GM21619 (cell line): Measurements from ENCODE around the gene SLC2A6.

ENCODE experiments used
- ATAC-seq: cut with Tn5 transposase; IDR thresholded peaks from one replicate; pipeline ENCODE4 v1.9.1; 2021; ENCODE audit not compliant: unreplicated experiment

The SLC2A6 gene

DNA sequence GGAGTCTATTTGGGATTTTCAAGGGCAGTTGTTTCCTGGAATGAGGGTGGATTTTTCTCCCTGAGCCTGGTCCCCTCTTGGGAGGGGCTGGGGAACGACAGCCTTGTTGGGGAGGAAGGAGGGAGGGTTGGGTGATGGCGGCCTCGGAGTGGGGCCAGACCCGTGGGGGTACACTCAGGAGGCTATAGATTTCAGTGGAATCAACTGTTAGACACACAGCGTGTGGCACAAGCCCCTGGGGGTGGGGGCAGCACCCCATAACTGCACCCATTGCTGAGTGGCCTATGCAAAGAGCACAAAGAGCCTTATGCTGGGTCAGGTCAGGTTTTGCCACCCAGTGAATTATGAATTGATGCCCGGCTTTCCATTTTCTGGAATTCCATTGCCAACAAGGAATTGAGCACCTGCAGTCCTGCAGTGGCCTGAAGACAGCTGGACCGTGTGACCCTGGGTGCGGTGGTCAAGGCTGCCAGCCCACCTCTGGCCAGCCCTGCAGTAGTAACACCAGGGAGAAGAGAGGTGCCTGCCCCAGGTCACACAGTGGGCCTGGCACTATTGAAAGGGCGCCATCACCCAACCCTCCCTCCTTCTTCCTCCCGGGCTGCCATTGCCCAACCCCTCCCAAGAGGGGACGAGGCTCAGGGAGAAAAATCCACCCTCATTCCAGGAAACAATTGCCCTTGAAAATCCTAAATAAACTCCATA, 37.5 kb upstream of the SLC2A6 start:
- ATAC-seq = no peak

DNA sequence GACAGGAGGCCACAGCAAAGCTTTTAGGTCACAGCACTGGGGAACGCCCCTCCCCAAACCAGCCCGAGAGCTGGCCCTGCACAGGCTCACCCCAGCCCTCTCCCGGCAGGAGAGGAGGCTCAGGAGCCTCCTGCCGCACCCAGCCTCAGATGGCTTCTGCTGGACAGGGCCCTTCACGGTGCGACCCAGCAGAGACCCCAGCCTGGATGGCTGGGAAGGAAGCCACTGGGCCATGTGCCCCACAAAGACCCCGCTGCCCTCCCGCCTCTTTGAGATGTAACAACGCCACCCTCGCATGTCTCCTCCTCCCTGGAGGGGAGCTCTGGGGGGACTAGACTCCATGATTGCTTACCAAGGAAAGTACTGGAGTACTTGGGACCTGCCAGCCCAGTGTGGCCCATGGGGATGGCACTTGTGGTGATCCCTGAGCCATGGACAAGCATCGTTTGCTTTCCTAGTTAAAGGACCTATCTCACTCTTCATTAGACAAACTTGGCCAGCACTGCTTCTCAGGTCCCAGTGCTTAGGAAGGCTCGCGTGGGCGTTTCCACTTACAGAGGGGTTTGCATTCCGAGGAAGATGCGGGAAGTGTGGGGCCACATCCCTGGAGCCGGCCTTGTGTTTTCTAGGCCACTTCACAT, 36.8 kb upstream of the SLC2A6 start:
- ATAC-seq = no peak

DNA sequence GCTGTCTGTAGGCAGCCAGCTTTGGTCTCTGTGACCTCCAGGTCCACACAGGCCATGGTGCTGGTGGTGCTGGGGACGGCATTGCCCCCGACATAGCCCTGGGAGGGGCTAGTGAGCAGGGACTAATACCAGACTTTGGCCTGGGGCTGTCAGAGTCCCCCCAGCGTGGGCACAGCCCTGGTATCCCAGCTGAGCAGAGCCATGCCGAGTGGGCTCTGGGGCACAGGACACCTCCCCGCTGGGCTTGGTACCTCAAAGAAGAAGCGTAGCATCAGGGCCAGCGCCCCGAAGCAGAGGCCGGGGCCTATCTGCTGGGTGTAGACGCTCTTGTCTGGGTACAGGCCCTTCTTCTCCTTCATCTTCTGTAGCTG, 36.3 kb upstream of the SLC2A6 start:
- ATAC-seq = no peak

DNA sequence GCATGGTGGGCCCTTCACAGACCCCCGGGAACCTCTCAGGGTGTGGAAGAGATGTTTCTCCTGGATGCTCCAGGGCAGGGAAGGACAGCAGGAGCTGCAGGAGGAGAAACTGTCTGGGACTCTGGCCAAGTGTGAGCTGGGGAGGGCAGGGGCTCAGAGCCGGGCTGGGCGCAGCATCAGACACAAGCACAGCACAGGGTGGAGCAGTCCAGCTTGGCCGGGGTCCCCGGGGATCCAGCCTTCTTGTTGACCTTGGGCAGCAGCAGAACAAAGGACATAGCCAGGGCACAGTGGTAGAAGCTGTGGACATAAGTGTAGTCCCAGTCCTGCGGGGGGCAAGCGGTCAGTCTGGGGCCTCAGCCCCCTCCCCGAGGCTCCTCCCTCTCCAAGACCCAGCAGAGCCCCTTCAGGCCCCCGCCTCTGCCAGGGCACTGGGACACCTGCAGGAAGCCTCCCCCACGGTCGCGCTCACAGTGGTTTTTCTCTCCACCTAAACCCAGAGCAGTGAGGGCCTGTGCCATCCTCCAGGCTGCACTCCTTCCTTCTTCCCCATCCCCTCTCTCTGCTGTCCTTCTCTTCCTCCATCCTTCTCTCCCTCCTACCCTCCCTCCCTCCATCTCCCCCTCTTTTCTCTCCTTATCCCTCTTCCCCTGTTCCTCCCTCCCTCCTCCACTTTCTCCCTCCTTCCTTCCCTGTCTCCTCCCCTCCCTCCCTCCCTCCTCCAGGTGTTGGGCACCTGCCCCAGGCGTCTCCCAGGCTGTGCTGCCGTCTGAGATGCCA, 35.8 kb upstream of the SLC2A6 start:
- no peak for ATAC-seq

DNA sequence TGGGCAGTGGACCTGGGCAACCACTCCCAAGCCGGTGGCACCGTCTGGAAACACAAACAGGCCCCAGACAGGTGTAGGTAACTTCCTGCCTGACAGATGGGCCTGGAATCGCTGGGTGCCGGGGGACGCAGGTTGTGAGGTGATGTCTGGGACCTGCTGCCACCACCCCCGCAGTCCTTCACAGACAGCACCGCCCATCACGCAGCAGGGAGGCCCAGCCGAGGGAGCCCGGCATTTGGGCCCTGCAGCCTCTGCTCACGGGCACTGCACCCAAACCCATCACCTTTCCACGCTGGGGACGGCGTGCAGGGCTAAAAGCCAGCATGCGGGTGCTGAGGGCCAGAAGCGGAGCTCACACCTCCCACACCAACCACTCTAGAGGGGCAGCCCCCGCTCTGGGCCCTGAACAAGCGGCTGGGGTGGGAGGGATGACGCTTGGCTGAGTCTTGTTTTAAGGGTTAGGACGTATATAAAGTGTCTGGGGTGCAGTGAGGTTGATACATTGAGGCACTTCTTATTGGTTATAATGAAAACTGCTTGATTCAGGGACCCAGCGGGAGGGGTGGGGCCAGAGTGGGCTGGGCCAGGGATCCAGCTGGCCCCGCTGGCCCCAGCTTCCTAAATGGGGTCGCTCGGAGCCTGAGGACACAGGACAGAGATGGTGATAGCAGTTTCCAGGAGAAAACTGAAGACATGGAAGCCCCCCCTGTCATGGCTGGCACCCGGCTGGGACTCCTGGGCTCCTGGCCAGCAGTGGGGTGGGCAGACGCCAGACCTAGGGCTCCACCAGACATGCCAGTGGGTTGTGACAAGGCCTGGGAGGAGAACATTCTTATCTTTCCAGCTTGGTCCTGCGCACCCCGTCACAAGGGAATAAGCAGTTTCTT, 34.6 kb upstream of the SLC2A6 start:
- no peak for ATAC-seq

DNA sequence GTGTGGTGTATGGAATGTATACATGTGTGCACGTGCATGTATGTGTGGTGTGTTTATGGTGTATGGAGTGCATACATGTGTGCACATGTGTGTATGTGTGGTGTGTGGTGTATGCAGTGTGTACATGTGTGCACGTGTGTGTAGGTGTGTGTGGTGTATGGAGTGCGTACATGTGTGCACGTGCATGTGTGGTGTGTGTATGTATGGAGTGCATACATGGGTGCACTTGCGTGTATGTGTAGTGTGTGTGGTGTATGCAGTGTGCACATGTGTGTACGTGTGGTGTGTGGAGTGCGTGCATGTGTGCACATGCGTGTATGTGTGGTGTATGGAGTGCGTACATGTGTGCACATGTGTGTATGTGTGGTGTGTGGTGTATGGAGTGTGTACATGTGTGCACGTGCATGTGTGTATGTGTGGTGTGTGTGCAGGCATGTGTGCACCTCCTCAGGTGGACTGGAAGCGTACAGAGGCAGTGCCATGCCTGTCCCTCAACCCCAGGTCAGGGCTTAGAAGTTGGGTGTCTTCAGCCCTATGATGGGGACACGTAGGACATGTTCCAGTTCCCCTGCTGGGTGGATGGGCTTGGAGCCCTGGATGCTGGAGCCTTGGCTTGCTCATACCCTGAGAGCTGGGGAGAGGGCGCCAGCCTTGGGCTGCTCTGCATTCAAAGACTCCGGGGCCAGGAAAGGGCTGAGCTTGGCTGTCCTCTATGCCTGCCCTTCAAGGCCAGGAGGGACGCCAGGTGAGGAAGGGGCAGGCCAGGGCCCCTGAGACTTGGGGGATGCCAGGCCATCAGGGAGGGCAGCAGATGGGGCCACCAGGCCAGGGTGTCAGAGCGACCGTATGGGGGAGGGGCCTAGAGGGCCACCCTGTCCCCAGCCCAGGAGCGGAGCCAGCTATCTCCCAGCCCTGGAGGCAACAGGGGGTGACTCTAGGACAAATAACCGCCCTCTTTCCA, 33.6 kb upstream of the SLC2A6 start:
- ATAC-seq = no peak

DNA sequence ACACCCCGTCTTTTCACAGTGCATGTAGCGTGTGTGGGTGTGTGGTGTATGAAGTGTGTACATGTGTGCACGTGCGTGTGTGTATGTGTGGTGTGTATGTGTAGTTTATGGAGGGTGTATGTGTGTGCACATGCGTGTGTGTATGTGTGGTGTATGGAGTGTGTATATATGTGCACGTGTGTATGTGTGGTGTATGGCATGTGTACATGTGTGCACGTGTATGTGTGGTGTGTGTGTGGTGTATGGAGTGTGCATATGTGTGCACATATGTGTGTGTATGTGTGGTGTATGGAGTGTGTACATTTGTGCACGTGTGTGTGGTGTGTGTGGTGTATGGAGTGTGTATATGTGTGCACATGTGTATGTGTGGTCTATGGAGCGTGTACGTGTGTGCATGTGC, 32.7 kb upstream of the SLC2A6 start:
- ATAC-seq = no peak

DNA sequence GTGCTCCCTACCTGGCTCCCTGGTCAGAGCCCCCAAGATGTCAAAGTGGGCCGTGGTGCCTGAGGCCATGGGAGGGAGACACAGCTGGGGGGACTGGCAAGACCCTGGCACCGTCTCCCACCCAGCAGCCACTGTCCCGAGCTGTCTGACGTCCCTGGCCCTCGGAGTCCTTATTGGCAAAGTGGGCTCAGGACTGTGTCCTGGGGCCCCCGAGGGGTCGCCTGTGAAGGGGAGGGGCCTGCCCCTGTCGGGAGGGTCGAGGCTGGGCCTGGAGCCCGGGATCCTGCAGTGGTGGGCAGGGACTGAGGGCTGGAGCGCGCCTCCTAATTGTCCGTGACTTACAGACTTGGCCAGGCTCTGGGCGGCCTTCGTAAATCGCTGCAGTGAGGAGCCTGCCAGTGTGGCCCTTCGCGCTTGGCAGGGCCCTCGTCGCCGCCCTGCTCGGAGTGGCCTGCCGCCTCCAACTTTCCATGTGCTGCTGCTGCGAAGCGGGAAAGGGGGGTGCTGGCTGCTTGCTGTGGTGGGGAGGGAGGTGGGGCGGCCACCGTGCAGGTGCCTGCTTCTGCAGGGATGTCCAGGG, 32.1 kb upstream of the SLC2A6 start:
- no peak for ATAC-seq

DNA sequence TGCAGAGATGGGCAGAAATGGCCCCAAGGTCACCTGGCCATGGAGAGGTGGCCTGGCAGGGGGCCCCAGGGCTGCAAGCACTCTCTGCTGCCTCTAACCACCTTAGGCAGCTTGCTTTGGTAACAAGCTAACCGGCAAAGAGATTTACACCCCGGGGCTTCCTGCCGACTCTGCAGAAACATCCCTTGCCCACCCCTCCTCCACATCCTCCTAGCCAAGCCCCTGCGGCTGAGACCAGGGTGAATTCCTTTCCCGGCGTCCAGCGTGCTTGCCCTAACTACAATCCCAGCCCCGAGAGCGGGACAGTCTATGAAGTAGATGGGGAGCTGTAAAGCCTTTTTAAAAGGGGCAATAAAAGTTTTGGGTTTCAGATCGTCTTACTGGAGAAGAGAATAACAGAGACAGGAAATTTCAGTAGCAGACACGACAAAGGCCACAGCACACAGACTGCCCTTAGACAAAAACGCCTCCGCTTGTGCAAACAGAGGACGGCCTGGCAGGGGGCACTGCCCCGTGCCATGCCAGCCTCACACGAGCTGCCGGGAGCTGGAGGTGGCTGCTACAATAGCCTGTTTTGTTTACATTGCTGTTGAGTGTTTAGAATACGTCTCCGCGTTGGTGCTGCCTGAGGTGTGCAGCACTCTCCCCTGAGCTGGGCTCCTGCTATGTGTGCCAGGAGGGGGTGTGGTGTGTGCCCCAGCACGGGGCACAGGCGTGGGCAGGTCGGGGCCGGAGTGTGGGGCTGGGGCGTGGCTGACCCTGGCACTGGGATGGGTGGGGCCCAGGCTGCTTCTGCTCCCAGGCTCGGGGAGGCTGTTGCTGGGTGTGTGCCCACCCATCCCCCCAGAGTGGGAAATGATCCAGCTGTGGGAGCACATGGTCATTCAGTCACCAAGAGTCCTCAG, 30.5 kb upstream of the SLC2A6 start:
- no peak for ATAC-seq

DNA sequence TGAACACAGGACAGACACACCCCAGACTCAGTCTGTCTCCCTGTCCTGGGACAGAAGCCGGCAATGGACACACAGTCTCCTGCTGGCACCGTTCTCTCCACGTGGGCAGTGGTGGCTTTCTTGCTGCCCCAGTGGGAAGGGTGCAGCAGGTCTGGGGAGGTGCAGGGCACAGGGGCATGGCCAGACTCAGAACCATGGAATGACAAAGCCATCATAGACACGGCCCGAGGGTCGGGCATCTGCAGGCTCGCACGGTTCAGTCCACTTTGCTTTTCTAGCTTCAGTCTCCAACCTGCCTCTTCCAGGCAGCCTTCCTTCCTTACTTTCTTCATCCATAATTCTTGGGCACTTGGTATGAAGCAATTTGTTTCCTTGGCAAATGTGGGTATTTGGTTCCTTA, 29.1 kb upstream of the SLC2A6 start:
- ATAC-seq = no peak

DNA sequence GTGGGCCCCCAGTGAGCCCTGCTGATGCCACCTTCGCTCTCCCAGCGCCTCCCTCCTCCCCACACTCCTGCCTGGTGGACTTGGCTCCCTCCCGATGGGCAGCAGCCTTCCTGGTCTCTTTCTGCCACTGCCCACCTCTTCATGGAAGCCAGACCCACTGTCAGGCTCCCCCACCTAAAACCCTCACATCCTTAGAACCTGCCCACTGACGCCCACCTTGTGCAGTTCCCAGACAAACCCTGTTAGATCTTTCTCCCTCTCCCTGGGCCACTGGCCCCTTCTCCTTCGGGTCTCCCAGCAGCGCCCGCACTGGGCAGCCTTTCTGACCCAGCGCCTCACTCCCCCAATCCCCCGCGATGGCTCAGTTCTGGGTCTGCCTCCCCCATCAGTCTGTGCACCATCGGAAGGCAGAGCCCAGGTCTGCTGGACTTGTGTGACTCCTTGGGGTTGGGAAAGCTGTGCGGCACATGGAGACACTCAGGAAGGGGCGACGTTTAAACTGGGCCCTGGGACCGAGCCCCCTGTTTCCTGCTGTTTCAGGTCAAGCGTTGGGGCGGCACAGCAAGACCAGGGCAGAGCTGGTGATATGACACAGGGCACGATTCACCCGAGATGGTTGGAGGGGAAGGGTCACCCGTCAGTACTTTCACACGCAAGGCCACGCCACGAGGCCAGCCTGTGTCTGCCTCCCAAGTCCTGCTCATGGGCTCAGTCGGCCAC, 28.5 kb upstream of the SLC2A6 start:
- no peak for ATAC-seq

DNA sequence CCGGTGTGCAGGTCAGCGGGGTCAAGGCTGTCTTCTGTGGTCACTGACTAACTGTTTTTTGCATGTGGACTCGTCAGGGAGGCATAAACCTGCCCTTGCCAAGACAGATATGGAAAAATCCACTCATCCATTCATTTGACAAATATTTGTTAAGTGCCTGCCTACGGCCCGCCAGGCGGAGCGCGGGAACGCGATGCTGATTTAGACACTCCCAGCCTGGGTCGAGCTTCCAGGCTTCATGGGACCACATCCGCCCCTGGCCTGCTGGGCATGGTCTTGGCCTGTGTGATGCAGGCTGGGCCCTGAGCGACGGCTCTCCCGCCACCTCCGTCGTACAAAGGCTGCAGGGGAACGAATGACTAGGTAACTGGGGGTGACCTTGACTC, 27.7 kb upstream of the SLC2A6 start:
- no peak for ATAC-seq

DNA sequence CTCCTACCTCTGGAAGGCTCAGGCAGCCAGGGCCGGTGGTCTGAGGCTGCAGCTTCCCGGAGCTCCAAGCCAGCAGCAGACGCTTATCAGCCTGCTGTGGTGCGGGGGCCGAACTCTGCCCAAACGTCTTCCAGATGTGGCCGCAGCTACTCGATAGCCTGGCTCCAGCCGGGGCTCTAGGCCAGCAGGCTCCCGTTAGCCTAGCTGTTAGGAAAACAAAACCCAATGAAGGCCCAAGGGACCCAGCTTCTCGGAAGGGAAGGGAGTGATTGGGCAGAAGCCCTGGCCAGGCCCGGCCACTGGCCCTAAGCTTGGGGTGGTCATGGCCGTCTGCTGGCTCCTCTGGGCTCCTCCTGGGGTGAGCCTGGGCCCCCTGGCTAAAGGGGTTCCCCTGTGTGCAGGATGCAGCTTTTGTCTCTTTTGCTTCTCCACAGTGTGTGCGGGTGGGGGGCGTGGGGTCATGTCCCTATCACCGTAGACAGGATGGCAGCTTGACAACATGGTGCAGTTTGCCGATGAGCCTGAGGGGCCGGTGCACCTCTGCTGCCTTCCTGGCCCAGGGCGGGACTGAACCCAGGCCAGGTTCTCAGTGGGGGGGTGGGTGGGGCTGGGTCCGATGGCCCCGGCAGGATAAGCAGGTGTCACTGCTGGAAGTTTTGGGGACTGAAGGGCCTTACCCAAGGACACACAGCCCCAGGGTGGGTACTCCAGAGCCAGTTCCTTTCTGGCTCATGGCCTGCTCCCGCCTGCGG, 27.2 kb upstream of the SLC2A6 start:
- no peak for ATAC-seq

DNA sequence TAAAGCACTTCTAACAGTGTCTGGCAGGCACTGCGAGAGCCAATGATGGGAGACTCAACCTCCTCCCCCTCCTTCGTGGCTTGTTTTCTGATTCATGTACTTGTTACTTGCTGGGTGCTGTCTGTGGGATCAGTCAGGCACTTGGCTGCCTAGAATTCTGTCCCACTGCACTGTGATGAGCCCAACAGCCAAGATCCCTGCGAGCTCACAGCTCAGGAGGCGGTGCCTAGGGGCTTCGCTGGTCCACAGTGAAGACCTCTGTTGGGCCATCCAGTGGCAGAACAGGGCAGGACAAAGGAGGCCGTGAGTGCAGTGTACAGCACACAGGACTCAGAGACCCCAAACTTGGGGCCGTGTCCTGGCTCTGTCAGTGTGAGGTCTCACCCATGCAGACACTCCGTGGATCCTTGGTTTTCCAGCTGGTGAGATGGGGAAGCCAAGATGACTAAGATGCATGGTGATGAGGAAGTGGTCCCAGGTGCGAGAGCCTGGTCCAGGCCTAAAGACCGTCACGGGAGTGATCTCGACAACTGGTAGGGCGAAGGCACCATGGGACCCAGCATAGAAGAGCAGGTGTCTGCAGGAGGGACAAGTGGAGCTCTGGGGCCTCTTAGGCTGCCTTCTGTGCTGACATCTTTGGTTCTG, 26.4 kb upstream of the SLC2A6 start:
- no peak for ATAC-seq

DNA sequence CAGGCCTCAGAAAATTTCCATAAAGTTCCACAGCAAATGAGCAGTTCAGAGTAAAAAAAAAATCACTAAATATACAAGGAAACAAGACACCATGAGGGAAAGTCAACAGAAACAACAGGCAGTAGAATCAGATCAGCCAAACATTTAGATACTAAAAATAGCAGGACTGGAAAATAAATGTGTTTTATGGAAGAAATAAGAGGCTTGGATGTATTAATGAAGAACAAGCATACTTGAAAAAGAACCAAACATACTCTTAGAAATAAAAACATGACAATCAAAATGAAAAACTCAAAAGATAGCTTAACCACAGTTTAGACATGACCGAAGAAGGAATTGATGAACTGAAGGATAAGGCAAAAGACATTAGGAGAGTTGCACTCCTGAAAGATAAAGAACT, 23.2 kb upstream of the SLC2A6 start:
- ATAC-seq = no peak

DNA sequence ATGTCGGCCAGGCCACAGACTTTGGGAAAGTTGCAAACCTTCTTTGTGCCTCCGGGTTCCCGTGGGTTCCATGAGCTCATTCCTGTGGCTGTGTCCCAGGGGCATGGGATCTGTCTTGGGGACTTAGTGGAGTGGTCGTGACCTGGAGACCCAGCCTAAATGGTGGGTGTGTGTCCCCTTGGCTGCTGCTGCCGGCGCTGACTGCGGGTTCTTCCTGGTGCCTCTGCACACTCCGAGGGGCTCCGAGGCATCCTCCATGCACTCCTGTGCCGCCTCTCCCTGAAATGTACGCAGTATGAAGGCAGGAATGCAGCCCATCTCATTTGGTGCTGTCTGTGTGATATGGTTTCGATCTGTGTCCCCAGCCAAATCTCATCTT, 21.0 kb upstream of the SLC2A6 start:
- no peak for ATAC-seq
